Peyer's patch (tissue), 4 donors: ENCODE measurements around the gene VPS16.

Experiments used
- POLR2A ChIP-seq, 2 donors: fragments of 450-650 bp; IDR thresholded peaks; one replicate each; pipeline ENCODE4 v1.5.1; 2017; ENCODE audit warnings: antibody characterized with exemption in 2 of 2, mild to moderate bottlenecking in 2 of 2, moderate library complexity in 2 of 2
- TF ChIP-seq, protein P1 (sequence below), 6 experiments: fragments of 450-650 bp in 4 of 6; fragments of 200-600 bp in 2 of 6; sonication (generic) in 1 of 6; IDR thresholded peaks; one replicate each; pipeline ENCODE4 v1.5.1; 2017 to 2019; ENCODE audit warnings: antibody characterized with exemption in 6 of 6, mild to moderate bottlenecking in 3 of 6, moderate library complexity in 1 of 6

GRCh38 chr20:2798095-2798805 lies 42.3 kb upstream of the VPS16 start:
- TF ChIP-seq, protein P1, sequence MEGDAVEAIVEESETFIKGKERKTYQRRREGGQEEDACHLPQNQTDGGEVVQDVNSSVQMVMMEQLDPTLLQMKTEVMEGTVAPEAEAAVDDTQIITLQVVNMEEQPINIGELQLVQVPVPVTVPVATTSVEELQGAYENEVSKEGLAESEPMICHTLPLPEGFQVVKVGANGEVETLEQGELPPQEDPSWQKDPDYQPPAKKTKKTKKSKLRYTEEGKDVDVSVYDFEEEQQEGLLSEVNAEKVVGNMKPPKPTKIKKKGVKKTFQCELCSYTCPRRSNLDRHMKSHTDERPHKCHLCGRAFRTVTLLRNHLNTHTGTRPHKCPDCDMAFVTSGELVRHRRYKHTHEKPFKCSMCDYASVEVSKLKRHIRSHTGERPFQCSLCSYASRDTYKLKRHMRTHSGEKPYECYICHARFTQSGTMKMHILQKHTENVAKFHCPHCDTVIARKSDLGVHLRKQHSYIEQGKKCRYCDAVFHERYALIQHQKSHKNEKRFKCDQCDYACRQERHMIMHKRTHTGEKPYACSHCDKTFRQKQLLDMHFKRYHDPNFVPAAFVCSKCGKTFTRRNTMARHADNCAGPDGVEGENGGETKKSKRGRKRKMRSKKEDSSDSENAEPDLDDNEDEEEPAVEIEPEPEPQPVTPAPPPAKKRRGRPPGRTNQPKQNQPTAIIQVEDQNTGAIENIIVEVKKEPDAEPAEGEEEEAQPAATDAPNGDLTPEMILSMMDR (IDR thresholded peaks at IDR 0.05), result no peak
- no peak for TF ChIP-seq POLR2A (IDR thresholded peaks at IDR 0.05)
